ENCODE measurements around the gene NTN4.

- TF ChIP-seq CTCF (IDR thresholded peaks at IDR 0.05 in 4 of 5, conservative IDR thresholded peaks at IDR 0.05 in 1 of 5) (no peak), POLR2A (IDR thresholded peaks at IDR 0.05) (no peak)
Measured at GRCh38 chr12:95673576-95673975, 117.0 kb downstream of the NTN4 start.
